ENCODE measurements around the gene PTGES3.

- TF ChIP-seq POLR2AphosphoS5 (IDR thresholded peaks at IDR 0.05; ENCODE audit: low read depth, low read length) (peak; percentile 65), CTCF (IDR thresholded peaks at IDR 0.05 in 2 of 3, conservative IDR thresholded peaks at IDR 0.05 in 1 of 3; ENCODE audit: borderline replicate concordance in 1 of 3, insufficient read depth in 1 of 3, low read depth in 2 of 3, low read length in 2 of 3) (no peak), POLR2A (IDR thresholded peaks at IDR 0.05; ENCODE audit: borderline replicate concordance, extremely low read depth, insufficient read depth, insufficient read length) (no peak), EZH2 (IDR thresholded peaks at IDR 0.05) (no peak), EGR1 (IDR thresholded peaks at IDR 0.05; ENCODE audit: low read depth) (no peak), SP1 (IDR thresholded peaks at IDR 0.05; ENCODE audit: low read depth) (no peak)
Measured at GRCh38 chr12:56630180-56630632, 57.9 kb downstream of the PTGES3 start, which contains the start of gene BAZ2A.
